Iris pigment epithelial cell (primary cell): ENCODE results near the gene GABRB1.

Source experiments
- DNase-seq: peaks from one replicate; pipeline ENCODE4 v3.0.0-alpha.2; 2011; ENCODE audit warnings: low read depth

GABRB1 gene

DNA sequence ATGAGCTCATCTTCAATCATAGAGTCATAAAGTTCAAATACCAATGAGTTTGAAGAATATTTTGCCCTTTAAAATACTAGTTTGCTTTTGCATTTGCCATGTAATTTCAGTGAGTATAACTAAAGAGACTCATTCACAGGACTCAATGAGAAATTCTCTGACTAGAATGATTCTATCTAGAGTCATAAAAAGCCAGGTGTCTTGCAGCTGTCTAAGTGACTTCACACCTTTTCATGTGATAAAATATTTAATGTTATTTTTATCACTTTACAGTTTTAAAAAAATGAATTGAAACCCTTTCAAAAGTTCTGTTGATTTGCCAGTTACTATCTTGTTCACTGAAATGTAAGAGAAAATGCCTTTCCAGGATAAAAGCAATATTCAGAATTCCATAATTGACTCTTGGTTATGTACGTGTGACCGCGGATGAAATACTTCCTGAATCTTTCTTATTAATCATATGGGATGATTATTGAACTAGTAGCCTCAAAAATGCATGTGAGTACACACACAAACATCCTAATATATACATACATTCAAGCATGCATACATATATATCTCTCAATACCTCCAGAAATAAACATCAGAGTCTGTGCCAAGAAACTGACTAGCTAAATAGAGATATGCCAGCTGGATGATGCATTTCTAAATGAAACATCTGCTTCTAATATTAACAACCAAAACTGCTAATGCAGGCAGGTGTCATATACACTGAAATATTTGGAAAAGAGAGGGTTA, 87.0 kb downstream of the GABRB1 start:
- no peak for DNase-seq

DNA sequence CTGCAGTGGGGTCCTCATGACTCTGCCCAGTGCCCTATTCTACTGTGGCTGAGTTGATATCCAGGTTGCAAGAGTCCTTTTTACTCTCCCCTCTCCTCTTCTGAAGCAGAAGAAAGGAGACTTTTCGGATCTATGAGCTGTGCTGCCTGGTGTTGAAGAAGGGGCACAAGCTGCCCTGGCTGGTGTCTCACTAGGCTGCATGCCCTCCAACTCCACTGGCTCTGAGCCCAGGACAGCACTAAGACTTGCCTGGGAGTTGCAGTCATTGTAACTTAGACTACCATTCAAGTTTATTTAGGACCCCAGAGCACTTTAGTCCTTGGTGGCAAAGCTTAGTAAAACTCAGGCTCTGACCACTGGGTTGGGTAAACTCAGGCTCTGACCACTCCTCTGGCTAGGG, 89.4 kb downstream of the GABRB1 start:
- DNase-seq, result no peak

GRCh38 chr4:47122592-47123291, 91.4 kb downstream of the GABRB1 start:
- peak; percentile 72 for DNase-seq

DNA sequence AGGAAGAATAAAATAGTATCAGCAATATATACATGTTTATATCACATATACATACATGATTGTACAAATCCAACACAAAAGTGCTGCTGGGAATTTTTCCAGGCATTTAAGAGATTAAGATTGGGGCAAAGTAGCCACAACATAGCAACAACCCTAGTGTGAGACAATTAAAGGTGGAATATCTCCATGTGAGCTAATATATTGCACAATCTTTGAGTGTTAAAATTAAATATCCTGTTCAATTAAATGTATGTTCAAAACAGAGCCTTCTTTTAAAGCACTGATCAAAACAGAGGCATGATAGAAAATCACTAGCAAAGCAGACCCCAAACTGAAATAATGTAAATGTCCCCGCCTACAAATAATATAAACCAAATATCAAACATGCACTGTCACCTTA, 97.6 kb downstream of the GABRB1 start:
- DNase-seq, result no peak

DNA sequence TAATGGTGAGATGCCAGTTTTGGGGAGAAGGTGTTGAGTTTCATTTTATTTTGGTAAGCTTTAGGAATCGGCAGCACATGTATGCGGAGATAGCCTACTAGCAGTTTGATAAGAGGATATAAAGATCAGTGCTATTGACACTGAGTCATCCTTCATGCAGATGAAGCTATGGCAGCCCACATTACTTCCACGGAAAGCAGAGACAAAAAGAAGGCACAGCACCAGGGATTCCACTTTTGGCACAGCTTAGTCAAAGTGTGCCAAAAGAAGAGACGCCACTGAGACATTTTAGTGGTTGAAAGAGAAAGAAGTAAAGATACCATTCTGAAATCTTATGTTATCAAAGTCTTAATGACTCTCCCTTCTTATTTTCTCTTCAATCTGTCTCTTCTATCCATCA, 103.8 kb downstream of the GABRB1 start:
- no peak for DNase-seq

DNA sequence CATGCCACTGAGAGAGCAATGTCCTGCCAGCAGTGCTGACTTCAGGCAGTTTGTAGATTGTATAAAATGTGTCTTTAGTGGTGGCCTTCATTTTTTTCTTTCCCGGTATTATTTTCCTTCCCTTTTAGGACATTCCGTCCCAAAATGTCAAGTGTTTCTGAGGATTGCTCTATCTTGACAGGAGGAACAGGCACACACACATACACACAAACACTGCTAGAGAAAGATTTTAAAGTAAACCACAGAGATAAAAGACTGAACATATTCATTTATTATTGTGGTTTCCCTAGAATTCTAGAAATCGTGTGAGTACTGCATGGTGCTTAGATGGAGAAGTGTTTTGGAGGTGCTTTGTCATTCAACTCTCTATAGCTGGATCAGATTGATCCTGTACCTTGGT, 111.9 kb downstream of the GABRB1 start:
- DNase-seq, result no peak

DNA sequence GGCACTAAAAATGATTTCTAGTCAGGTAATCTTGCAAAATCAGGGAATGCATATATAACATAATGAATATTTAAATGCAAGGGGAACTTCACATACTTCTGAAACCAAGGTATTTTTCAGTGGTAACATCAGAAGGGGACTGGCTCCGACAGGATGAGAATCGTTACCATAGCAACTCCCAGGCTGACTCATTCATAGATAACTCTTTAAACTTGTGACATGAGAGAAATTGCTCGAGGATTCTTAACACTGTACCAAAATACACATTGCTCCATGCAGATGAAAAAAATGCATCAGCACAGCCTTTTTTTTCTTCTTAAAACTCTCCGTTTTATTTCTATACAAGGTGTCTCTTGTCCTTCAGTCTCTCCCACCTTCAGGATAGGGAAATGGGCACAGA, 114.3 kb downstream of the GABRB1 start:
- peak; percentile 71 for DNase-seq

- DNase-seq, result no peak
These were observed 123.5 kb downstream of the GABRB1 start for GRCh38 chr4:47154816-47155370.

DNA sequence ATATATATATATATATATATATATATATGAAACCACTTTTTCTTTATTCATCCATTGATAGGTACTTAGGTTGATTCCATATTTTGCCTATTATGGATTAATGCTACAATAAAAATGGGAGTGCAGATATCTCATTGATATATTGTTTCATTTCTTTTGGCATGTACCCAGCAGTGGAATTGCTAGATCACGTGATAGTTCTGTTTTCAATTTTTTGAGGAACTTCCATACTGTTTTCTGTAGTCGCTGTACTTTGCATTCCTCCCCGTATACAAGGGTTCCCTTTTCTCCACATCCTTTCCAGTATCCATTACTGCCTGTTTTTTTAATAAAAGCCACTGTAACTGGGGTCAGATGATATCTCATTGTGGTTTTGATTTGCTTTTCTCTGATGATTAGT, 124.6 kb downstream of the GABRB1 start:
- no peak for DNase-seq

DNA sequence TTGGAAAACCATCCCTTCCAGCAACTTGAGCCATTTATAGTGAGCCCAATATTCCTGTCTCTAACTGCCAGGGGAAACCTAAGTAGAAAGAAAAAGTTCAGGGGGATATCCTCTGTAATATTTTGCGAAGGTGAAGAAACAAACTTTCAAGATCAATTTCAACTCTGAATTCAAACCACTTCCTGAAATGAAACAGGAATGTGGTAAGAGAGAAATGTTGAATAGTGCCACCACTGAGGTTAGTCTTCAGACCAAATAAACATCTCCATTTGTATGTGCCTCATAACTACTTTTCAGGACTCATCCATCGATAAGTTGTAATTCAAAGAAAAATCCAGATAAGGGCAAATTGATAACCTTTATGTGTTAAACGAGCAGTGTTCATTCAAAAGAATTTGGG, 128.7 kb downstream of the GABRB1 start:
- peak; percentile 0 for DNase-seq

DNA sequence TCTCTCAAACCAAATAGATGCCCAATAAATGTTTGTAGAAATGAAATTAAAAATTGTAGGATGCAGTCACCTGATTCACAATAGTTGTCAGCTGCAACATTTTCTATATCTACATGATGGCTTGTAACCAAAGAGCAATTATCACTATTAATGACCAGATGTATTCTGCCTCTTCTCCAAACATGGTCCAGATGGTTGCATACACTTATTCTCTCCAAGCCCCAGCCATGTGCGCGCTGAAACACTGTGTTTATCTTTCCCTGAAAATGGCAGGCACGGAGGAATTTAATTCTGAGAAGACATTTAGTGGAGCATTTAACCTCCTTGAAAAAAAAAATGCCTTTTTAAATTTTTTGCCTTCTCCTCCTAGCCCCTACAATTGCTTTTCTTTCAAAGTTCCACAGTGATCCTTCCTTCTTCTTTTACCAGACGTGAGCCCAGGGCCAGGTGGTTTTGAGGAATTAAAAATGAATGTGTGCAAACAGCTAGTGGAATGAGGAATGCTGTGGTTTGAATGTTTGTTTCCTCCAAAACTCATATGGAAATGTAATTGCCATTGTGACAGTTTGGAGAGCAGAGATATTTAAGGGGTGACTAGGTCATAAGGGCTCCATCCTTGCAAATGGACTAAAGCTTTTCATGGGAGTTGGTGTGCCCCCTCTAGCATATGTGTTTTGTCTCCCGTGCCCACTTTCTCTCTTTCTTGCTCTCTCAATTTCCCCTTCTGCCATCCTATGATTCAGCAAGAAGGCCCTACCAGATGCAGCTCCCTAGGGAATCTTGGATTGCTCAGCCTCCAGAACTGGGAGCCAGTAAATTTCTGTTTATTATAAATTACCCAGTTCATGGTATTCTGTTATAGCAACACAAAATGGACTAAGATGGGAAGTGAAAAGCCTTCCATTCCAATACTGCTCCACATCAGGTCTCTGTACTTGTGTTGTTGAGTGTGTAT, 136.0 kb downstream of the GABRB1 start:
- DNase-seq, result no peak

GRCh38 chr4:47184083-47184482, 152.7 kb downstream of the GABRB1 start:
- DNase-seq, result no peak

DNA sequence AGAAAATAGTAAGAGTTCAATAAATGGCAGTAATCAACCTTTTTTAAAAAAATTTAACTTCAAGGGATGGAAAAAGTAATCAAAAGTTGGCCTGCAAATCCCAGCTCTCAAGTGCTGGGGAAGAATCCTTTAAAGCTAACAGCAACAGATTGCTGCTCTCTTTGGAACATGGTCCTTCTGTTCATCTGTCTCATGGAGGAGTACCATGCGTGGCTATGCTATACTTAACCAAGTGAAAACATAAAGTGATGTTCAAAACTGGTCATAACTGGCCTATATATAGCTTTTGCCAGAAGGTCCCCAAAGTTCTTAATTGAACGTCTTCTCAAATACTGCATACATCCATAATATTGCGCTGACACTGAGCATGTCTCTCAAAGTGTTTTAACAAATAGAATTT, 154.4 kb downstream of the GABRB1 start:
- DNase-seq, result no peak

DNA sequence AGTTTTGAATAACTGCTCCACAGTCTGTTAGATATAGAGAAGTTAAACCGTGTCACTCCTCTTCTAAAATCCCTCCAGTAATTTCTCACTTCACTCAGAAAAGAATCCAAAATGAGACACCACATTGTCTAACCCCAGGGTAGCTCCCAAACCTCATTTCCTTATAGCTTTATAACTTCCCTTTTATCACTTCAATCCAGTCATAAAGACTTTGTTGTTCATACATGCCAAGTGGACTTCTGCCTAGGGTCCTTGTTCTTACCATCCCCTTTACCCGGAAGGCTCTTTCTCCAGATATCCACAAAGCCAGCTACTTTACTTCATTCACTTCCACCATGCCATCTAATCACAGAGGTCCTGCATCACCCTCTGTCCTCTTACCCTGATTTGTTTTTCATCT, 156.2 kb downstream of the GABRB1 start:
- no peak for DNase-seq

DNA sequence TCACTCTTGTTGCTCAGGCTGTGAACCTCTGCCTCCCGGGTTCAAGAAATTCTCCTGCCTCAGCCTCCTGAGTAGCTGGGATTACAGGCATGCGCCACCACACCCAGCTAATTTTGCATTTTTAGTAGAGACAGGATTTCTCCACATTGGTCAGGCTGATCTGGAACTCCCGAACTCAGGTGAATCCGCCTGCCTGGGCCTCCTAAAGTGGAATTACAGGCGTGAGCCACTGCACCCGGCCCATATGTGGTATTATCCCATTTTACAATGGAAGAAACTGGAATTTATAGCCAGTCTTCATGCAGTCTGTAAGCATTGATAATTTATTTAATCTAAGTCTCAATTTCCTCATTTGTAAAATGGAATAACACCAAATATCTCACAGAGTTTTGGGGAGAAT, 161.8 kb downstream of the GABRB1 start:
- DNase-seq, result no peak

DNA sequence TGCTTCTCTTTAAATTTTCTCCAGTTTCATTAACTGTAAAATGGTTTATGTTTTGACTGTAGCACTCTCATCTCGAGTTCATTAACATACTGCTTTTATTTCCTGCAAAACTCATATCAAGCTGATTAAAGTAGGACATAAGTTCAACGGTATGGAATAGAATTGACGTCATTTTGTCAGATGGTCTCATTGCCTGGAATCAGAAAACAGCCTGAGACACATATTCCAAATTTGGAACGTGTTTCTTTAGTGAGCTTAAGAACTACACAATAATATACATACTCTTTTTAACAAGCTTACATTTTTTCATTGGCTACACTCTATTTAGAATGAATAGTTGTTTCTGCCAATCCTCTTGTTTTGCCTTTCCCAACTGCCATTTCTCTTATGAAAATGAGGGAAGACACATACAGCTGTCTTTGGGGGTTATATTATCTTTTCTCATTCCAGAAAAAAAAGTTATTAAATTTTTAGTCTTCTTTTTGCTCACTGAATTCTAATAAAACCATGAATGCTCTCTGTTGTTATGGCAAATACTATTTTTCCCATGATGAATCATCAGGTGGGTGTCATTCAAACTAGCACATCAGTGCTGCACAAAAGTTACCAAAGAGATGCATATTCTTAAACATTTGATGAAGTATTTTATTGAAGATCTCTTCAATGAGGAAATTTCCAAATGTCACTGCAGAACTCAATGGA, 162.8 kb downstream of the GABRB1 start:
- DNase-seq, result peak; percentile 4

DNA sequence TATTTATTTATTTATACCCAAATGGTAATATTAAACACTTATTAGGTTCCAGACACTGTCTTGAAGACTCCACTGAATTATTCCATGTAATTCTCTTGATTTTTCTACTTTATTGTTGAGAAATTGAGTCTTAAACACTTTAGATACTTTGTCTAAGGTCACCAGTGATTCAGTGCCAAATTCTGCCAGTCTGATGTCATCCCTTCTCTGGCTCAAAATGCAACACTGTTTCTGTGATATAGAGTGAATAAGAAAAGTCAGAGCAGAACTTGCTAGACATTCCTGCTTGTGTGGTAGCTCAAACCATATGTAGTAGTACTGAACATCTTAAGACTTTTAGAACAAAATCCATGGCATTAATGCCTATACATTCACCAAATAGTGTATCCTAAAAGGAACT, 164.3 kb downstream of the GABRB1 start:
- peak; percentile 5 for DNase-seq

GRCh38 chr4:47198791-47199190, 167.4 kb downstream of the GABRB1 start:
- DNase-seq, result no peak

GRCh38 chr4:47203593-47203992, 172.2 kb downstream of the GABRB1 start:
- no peak for DNase-seq

- no peak for DNase-seq
These were observed 176.2 kb downstream of the GABRB1 start for GRCh38 chr4:47207555-47207954.

GRCh38 chr4:47209833-47210232, 178.5 kb downstream of the GABRB1 start:
- peak; percentile 63 for DNase-seq

- no peak for DNase-seq
These were observed 179.5 kb downstream of the GABRB1 start for GRCh38 chr4:47210828-47211227.
